ENCODE data around the gene RGS3.

GRCh38 chr9:113566016-113566711 lies 102.6 kb downstream of the RGS3 start:
- TF ChIP-seq RXRA (IDR thresholded peaks at IDR 0.05; ENCODE audit: borderline replicate concordance, low read depth), result no peak
- no peak for TF ChIP-seq CHD2 (IDR thresholded peaks at IDR 0.05; ENCODE audit: low read length, partially characterized antibody)
- TF ChIP-seq ZBTB33 (IDR thresholded peaks at IDR 0.05; ENCODE audit: borderline replicate concordance, low read depth), result no peak
- TF ChIP-seq POLR2AphosphoS5 (IDR thresholded peaks at IDR 0.05; ENCODE audit: low read depth, low read length), result no peak
- no peak for TF ChIP-seq MAX (IDR thresholded peaks at IDR 0.05; ENCODE audit: low read depth)
